ENCODE measurements around the gene FMN1.
"Not testable (repeated sequence)": the region's sequence is repeated elsewhere in the genome, so short reads cannot be mapped to it uniquely, and the experiment has no call there.

The FMN1 gene

GRCh38 chr15:32859251-32859650 is 335.3 kb downstream of the FMN1 start:
- DNase-seq (ENCODE audit: low read depth): no peak

- no peak for DNase-seq (ENCODE audit: low read depth)
These were observed 336.8 kb downstream of the FMN1 start for GRCh38 chr15:32857732-32858131.

GRCh38 chr15:32856753-32857152 is 337.8 kb downstream of the FMN1 start:
- DNase-seq (ENCODE audit: low read depth): no peak

GRCh38 chr15:32855942-32856341 is 338.6 kb downstream of the FMN1 start:
- DNase-seq (ENCODE audit: low read depth): no peak

GRCh38 chr15:32853592-32853991 is 340.9 kb downstream of the FMN1 start:
- no peak for DNase-seq (ENCODE audit: low read depth)

GRCh38 chr15:32852771-32853170 is 341.7 kb downstream of the FMN1 start:
- DNase-seq (ENCODE audit: low read depth): no peak

- no peak for DNase-seq (ENCODE audit: low read depth)
These were observed 342.5 kb downstream of the FMN1 start for GRCh38 chr15:32852017-32852416.

- no peak for DNase-seq (ENCODE audit: low read depth)
These were observed 342.9 kb downstream of the FMN1 start for GRCh38 chr15:32851572-32851971.

- DNase-seq (ENCODE audit: low read depth): no peak
These were observed 344.5 kb downstream of the FMN1 start for GRCh38 chr15:32849769-32850668.

GRCh38 chr15:32846671-32847070 is 347.8 kb downstream of the FMN1 start:
- DNase-seq (ENCODE audit: low read depth): not testable (repeated sequence)

GRCh38 chr15:32844118-32844711 is 350.3 kb downstream of the FMN1 start:
- DNase-seq (ENCODE audit: low read depth): no peak

- no peak for DNase-seq (ENCODE audit: low read depth)
These were observed 351.2 kb downstream of the FMN1 start for GRCh38 chr15:32843219-32843815.

- no peak for DNase-seq (ENCODE audit: low read depth)
These were observed 352.4 kb downstream of the FMN1 start for GRCh38 chr15:32842081-32842480.

GRCh38 chr15:32840507-32841245 is 353.8 kb downstream of the FMN1 start:
- no peak for DNase-seq (ENCODE audit: low read depth)

- DNase-seq (ENCODE audit: low read depth): no peak
These were observed 355.7 kb downstream of the FMN1 start for GRCh38 chr15:32838820-32839219.

- DNase-seq (ENCODE audit: low read depth): no peak
These were observed 356.2 kb downstream of the FMN1 start for GRCh38 chr15:32838338-32838737.

- DNase-seq (ENCODE audit: low read depth): no peak
These were observed 356.6 kb downstream of the FMN1 start for GRCh38 chr15:32837935-32838334.

GRCh38 chr15:32834156-32834555 is 360.4 kb downstream of the FMN1 start:
- no peak for DNase-seq (ENCODE audit: low read depth)

- DNase-seq (ENCODE audit: low read depth): no peak
These were observed 361.1 kb downstream of the FMN1 start for GRCh38 chr15:32833379-32833821.

GRCh38 chr15:32831485-32831884 is 363.0 kb downstream of the FMN1 start:
- no peak for DNase-seq (ENCODE audit: low read depth)

- DNase-seq (ENCODE audit: low read depth): no peak
These were observed 364.3 kb downstream of the FMN1 start for GRCh38 chr15:32830241-32830640.

- DNase-seq (ENCODE audit: low read depth): no peak
These were observed 365.1 kb downstream of the FMN1 start for GRCh38 chr15:32829436-32829835.

Measured in T-helper 22 cell (primary cell).